Renal pelvis (tissue), 4 donors: ENCODE results near the gene CLMN. TPM values are rescaled to one million over a fixed set of nuclear protein-coding genes. Genes with fewer than 3 reads are reported as not detected.

Experiments used
- DNase-seq: peaks from one replicate; pipeline ENCODE4 v3.0.0-alpha.2; 2013
- polyA plus RNA-seq, 3 donors: library from polyadenylated mRNA; unstranded; fragments of 120-200 nt; gene quantifications; one replicate each; pipeline ENCODE4 v1.2.1, GENCODE V29; 2013; ENCODE audit not compliant: insufficient read length in 3 of 3

The CLMN gene
- polyA plus RNA-seq, 3 donors: 18.2 to 41.5 (median 30.6) TPM

DNA sequence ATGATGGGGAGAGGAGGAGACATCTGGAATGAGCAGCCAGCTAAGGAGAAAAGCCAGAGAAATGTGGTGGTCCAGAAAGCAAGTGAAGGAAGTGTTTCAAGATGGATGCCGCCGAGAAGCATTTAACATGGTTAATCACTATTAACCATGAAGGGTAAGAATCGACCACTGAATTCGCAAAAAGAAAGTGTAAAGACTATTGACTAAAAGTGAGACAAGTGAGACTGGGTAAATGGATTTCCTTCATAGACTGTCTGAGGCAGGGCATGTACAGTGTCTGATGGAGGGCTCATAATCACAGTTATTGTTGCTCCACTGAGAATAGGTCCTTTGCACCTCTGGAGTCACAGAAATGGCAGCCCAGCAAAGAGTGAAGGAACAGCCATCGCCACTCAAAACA lies 25.3 kb upstream of the CLMN start:
- no peak for DNase-seq

DNA sequence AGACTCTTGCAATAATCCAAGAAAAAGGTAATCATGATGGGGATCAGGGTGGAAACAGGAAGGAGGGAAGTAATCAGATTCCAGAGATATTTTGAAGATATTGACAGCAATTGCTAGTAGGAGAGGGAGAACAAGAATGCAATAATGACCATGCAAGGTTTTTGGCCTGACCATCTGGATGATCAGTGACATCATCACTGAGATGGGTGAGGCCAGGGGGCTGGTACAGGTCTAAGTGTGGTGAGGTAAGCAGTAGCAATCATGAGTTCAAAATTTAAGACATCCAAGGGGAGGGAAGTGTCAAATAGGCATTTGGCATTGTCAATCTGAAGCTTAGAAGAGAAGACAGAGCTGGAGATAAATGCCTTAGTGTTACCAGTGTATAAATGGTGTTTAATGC lies 24.8 kb upstream of the CLMN start:
- DNase-seq: no peak

DNA sequence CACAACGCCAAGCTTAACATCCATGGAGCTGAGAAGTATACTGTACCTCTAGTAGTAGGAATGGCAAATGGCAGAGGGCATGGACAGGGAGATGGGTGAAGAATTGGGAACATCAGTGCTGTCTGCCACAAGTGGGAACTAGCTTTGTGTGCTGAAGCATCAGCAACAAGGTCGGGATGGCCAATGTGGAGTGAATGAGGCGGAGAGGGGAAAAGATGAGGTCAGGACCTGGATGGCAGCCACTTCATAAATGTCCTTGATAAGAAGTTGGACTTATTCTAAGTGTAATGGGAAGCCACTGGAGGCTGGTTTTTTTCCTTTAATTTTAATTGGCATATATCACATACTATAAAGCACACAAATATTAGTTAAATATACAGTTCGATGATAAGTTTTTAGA lies 21.9 kb upstream of the CLMN start:
- DNase-seq: no peak

DNA sequence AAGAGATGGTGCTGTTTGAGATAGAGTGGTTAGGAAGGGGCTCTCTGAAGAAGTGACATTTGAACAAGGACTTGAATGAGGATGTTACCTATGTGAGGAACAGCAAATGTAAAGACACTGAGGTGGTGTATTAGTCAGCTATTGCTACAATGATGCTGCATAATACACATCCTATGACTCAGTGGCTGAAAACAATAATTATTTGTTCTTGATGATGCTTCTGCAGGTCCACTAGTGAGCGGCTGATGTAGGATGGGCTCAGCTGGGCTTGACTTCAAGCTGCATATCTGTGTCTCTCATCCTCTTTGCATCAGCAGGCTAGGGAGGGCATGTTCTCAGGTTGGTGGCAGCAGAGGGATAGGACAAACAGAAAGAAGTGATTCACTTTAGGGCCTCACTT lies 21.4 kb upstream of the CLMN start:
- DNase-seq: no peak

DNA sequence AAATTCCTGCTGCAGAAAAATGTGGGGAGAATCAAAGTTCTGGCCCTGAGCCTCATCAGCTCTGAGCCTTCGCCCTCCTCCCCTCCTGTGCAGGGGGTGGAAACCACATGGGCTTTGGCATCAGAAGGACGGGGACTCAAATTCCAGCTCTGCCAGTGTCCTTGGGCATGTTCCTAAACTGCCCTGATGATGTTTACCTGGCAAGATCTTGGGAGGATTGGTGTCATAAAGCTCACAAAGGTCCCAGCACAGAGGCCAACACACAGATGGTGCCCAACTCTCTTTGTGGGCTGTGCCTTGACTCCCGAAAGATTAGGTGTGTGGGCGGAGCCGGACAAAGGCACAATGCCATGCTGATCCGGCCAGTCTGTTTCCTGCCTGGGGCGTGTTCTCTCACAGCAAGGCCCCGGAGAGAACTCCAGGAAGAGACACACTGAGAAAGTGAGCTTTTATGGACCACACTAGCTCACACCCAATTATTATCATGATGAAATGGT lies 20.5 kb upstream of the CLMN start:
- no peak for DNase-seq

DNA sequence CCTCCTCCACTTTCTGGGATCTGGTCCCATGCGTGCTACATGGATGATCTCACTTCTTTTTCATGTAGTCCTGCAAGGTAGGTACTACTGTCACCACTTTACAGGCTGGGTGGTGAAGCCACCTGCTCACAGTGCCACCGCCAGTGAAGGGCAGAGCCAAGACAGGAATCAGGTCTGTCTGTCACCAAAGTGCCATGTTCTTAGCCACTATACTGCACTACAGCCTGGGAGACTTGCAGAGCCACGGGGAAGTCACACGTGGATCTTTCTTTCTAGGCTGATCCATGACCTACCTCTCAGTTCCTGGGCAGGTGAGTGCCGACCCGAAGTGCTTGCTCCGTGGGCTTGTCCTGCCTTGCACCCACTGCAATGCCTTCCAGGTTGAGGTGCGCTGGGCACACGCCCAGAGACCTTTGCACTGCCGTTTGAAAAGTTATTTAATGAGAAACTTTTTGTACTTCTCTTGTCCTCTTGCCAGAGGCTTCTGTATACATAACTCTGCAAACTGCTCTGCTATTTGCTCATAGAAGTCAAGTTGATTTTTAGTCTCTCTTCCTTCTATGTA lies 19.7 kb upstream of the CLMN start:
- DNase-seq: no peak

DNA sequence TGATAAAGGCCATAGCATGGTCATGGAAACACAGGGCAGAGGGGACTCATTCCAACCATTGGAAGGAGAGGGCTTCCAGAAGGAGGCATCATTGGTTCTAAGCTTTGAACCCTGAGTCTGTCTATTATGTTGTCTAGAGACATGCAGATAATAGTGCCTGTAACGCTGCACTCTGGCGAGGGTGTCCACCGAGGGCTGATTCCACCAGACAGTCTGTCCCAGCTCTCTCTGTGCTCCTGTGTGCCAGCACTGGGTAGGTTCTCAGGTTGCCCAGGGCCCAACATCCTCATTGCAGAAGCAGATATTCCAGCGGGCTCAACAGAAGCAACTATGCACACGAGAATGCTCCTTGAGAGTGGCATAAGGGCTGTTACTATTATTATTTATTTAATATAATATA lies 18.7 kb upstream of the CLMN start:
- no peak for DNase-seq

DNA sequence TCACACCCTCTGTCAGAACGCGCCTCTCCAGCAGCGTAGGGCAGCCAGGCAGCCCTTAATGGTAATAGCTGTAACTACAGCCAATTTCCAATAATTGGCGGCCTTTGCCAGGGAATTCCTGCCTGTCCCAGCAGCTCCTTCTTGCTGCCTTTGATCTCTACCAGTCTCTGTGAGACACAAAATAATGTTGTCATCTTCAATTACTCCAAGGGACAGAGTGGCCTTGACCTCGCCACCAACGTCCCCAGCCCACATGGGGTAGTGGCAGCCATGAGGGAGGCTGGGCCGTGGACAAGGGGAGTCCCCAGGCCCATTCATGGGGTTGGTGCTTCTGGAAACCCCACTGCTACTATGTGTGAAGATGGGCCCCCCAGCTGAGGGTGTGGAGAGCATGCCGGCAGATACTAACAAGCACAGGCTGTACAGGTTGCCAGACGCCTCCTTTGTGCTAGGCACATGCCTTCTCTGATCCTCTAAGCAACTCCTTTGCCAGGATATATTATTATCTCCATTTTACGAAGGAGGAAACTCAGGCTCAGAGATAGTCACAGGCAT lies 17.4 kb upstream of the CLMN start:
- DNase-seq: no peak

DNA sequence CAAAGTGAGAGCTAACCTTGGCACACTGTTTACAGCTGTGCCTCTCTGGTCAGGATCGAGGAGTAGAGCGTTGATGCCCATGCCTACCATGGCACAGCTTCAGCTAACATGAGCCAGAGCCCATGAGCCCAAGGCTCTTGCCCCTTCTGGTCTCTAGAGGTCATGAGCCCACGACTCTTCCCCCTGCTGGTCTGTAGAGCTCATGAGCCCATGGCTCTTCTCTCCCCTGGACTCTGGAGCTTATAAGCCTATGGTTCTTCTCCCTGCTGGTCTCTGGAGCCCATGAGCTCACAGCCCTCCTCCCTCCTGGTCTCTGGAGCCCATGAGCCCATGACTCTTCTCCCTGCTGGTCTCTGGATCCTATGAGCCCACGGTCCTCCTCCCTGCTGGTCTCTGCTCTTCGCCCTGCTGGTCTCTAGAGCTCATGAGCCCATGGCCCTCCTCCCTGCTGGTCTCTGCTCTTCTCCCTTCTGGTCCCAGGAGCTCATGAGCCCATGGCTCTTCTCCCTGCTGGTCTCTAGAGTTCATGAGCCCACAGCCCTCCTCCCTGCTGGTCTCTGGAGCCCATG lies 16.6 kb upstream of the CLMN start:
- no peak for DNase-seq

DNA sequence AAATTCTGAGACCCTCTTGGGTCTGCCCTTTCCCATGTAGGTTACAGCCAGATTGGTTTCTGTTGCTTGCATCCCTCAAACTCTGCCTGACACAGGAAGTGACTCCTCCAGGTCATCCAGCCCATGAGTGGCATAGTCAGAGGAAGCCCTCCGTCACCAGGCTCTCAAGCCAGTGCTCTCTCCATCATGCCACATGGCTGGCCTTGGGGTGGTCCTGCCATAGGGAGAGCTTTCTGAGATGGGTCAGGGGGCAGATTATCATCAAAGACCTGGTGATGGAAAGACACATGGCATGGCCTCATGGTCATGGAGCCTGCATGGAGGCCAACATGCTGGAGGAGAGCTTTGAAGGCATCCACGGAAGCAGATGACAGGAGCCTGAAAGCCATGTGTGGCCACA lies 15.4 kb upstream of the CLMN start:
- DNase-seq: no peak

DNA sequence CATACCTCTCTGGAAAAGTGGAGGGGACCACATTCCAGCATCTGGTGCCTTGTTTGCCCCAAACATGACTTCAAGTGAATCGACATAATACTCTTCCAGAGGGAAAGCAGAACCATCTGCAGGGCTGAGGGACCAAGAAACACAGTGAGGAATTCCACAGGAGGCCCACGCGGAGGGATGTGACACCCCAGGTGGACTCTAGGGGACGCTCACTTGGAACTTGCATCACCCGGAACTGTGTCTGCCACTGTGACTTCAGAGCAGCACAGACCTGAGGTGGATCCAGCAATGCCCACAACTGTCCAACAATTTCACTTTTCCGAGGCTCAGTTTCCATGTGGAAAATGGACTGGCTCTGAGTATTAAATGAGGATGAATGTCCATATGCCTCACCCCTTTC lies 14.3 kb upstream of the CLMN start:
- no peak for DNase-seq

DNA sequence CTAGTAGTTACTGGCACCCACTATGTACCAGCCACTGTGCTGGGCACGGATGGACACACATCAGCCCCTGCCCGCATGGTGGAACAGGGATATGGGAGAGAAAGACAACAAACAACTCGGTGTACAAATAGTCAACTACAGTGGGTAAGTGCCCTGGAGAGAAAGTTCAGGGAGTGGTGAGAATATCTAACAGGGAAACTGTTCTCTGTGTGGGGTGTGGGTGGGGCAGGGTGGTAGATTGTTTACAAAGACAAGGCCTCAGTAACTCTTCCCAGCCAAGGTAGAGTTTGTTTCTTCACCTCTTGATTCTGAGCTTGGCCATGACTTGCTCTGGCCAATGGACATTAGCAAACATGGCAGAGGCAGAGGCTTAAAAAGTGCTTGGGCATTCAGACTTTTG lies 12.9 kb upstream of the CLMN start:
- DNase-seq: no peak

DNA sequence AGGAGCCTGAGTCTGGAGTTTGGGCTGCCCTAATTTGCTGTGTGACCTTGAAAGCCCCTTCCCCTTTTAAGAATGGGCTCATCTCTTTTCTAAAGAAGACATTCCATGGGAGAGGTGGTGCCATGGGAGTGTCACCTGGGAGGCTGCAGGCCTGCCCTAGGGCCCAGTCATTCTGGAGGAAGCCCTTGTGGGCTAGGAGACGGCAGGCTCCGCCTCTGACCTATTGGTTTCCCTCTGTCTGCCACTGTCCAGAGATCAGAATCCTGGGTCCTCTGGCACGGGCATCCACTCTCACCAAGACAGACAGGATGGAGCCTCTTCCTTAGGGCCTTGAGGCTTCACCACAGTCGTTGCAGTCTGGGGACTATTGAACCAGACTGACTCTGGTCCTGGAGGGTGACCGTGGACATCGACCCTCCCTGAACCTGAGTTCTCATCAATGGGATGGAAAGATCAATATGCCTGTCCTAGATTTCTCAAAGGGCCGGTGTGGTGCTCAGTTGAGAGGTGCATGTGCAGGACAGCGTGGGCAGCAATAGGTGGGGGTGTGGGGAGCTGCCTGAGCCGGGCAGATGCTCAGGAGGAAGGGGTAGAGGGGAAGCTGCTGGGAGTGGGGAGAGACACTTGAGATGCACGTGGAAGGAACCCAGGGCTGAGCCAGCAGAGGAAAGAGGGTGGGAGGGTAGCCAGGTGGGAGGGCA lies 12.2 kb upstream of the CLMN start:
- no peak for DNase-seq

DNA sequence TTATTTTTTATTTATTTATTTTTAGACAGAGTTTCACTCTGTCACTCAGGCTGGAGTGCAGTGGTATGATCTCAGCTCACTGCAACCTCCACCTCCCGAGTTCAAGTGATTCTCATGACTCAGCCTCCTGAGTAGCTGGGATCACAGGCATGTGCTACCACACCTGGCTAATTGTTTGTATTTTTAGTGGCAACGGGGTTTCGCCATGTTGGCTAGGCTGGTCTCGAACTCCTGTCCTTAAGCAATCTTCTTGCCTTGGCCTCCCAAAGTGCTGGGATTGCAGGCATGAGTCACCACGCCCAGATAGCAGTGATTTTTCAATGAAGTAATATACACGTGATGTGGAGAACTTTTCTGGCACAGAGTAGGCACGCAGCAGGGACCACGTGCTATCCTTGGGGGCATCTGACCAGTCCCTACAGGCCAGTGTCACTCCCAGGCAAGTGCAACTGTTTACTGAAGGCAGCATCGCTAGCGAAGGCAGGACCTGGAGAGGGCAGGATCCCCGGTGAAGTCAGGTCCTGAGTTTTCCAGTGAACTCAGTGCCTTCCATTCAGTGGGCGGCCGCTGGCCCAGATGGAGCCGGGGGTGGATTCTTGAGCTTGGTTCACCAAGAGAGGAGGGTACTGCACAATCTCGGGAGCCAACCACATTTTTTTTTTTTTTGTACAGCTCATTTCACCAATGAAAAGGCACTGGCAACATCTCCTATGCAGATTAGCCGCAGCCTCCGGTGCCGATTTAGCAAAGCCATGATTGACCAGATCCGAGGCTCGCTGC lies 11.1 kb upstream of the CLMN start:
- no peak for DNase-seq

DNA sequence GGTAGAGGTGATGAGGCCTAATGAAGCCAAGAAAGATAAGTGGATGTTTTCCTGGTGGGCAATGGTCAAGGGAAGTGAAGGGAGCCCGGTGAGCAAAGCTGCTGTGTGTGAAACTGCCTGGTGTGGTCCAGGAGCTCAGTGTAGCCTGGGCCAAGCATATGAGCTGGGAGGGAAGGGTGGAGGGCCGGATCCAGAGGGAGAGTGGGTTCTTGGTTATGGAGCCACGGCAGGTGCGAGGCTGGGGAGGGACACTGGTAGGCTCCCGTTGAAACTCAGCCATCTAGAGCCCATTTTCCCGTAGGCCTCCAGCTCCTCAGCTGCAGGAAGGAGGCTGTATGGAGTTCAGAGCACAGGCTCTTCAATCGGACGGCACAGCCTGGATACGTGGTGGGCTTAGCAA lies 10.2 kb upstream of the CLMN start:
- no peak for DNase-seq

DNA sequence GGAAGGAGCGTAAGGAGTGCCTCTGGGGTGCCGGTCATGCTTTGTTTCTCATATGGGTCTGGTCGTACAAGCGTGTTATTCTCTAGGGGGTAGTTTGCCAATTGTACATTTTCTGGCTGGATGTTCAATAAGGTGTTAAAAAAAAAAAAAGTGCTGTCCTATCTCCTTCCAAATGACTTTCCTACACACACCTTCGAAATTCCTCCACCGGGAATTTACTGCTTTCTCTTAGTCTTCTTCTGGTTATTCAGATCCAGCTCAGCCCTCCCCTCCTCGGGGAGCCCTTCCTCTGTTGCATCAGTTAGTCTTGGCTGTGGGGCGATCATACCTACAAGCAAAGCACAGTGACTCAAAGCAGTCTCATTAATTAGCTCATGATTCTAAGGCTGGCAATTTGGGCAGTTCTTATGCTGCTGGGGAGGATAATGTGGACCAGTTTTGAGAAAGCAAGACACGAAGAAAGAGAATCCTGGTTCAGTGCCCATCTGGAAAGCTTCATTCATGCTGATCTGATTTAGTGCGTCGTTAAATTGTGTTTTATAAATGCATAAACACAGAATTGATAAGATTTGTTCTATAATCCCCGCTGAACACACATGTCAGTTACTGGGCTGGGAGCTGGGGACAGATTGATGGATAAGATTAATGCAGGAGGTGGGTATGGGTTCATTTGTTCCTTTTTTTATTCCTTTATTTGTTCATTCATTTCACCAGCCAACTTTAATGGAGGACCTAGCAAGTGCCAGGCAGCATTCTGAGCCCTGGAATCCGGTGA lies 9.2 kb upstream of the CLMN start:
- no peak for DNase-seq

DNA sequence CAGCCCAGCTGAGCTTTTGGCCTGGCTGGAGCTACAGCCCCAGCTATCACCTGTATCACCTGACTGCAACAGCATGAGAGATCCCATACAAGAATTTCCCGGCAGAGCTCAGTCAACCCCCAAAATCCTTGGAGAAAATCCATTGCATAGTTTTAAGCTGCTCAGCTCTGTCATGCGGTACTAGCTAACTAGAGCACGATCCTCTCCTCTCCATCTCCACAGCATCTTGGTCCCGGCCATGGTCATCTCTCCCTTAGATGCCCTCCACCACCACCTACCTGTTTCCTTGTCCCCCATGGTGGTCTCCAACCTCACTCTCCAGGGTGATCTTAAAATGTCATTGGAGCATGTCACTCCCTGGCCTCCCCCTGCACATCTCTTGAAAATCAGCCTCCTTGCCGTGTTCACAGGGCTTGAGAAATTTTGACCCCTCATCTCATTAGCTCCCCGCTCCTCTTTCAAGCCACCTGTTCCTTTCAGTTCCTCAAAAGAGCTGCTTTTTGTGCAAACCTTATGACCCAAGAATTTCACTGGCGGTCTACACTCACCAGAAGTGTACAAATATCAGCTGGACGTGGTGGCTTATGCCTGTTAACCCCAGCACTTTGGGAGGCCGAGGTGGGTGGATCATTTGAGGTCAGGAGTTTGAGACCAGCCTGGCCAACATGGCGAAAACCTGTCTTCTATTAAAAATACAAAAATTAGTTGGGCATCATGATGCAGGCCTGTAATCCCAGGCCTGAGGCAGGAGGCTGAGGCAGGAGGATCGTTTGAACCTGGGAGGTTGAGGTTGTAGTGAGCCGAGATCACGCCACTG lies 8.1 kb upstream of the CLMN start:
- DNase-seq: no peak

DNA sequence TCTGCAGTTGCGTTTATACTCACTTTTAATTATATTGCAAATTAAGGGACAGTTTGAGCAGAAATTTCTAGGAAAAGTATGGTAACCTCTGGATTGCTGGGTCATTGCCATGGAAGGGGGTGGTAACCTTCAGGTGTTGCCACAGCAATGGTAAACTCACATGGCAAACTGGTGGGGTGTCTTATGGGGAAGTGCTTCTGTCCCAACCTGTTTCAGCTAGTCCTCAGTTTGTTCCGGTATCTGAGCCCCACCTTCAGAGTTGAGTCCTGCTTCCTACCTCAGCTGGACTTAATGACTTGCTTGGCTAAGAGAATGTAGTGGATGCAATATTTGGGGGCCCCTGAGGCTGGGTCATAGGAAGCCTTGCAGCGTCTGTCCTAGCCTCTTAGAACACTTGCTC lies 7.3 kb upstream of the CLMN start:
- DNase-seq: no peak

DNA sequence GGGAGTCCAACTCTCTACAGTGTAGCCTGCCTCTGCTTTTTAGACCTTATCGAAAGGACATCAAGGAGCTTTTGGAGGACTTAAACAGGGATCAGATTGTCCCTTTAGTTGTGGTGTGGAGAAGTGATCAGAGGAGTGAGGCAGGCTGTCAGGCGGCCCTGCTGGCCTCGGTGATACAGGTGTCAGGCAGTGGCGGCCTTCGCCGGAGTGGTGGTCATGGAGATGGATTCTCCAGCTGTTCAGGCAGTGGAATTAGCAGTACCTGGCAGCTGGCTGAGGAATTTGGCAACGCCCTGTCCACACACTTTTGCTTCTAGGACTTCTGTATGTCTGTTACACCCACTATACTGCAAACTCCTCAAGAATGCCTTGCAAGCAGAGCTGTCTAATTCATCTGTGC lies 4.2 kb upstream of the CLMN start:
- DNase-seq: no peak

DNA sequence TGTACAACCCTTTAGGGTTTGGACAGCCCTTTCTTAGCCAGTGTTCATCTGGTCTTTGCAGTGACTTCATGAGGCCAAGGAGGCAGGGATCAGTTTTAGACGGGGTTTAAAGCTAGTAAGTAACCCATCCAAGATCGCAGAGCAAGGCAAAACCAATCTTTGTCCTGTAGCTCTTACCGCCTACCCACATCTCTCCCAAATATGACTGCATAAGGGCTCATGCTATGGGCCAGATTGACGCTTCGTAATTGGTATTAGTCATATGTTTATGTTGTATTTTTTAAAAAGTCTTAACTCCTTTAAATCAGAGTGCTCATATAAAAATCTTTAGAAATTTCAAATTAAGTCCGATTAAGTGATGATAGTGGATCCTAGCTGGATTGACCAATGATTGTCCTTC lies 3.7 kb upstream of the CLMN start:
- DNase-seq: no peak

DNA sequence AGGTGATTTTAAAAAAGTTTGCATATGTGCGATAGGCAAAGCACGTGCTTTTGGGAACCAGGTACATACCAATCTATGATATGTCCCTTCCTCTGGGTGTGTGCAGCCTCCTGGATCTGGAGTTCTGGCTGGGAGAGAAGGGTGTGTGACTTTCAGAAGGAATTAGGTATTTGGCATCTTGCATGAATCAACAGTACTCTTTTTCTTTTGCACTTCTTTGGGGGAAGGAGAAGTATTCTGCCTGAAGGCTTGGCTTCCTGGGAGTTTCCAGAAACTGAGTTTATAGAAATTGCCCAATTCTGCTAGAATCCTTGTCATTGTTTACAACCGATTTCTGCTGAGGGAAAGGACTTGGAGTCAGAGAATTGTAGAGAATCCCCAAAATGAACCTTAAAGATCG lies 2.9 kb upstream of the CLMN start:
- DNase-seq: no peak
